ENCODE results near the gene LIG4.

DNA sequence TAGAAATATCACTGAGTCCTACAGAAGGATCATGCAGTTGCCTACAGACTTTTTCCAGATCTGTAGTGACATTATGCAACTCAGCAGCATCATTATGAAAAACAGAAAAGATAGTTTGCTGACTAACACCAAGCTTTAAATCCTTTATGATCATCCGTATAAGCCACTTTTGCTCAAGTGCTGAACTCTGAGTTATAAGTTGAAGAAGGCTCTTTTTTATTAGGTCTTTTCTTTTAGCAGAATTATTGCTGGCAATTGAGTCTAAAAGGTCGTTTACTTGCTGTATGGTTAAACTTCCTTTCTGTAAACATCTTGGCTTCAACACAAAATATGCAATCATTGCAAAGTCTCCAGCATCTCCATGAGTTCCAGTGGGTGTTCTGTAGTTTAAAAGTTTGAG lies 4.8 kb downstream of the LIG4 start:
- TF ChIP-seq EZH2 (IDR thresholded peaks at IDR 0.05; ENCODE audit: insufficient read depth, poor library complexity, severe bottlenecking) = no peak
- no peak for TF ChIP-seq EZH2phosphoT487 (IDR thresholded peaks at IDR 0.05; ENCODE audit: insufficient read depth, low read depth)

Measured in GM23248 (cell line).